Measurements from ENCODE around the gene NOXA1.

NOXA1 gene

DNA sequence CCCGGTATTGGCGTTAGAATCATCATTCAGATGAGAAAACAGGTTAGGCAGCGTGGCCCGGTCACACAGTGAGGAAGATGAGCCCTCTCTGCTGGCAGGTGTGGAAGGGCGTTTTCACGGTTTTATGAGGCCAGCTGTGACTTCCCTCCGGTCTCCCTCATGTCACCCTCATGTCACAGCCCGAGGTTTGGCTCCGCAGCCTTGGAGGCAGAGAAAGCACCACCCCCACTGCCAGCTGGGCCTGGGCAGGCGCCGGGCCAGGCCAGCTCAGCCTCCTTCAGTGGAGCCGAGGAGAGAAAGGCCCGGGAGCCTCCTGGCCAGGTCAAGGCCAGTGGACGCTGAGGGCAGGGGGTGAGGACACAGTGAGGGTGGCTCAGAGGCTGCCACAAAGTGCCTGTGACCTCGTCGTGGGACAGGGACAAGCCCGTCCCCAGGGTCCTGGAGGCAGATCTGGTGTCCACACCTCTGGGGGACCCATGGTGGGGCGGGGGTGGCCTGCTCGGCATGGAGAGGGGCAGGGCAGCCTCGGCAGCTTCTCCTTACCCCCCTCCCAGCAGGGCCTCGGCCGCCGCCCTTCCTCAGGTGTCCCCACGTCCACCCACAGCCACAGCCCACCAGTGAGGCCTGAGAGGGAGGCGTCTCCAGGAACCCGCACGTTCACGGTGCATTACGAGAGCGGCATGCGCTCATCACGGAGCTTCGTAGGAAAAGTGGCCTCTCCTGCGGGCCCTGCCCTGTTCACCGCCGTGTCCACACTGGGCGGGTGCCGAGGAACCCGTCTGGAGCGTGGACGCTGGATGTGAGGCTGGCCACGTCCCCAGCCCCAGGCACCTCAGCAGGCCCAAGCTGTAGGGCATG is 32.4 kb upstream of the NOXA1 start:
- no peak overlapping the region for H3K4me3 ChIP-seq (ENCODE audit: low read depth, low read length)
- TF ChIP-seq, protein P1, sequence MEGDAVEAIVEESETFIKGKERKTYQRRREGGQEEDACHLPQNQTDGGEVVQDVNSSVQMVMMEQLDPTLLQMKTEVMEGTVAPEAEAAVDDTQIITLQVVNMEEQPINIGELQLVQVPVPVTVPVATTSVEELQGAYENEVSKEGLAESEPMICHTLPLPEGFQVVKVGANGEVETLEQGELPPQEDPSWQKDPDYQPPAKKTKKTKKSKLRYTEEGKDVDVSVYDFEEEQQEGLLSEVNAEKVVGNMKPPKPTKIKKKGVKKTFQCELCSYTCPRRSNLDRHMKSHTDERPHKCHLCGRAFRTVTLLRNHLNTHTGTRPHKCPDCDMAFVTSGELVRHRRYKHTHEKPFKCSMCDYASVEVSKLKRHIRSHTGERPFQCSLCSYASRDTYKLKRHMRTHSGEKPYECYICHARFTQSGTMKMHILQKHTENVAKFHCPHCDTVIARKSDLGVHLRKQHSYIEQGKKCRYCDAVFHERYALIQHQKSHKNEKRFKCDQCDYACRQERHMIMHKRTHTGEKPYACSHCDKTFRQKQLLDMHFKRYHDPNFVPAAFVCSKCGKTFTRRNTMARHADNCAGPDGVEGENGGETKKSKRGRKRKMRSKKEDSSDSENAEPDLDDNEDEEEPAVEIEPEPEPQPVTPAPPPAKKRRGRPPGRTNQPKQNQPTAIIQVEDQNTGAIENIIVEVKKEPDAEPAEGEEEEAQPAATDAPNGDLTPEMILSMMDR (IDR thresholded peaks at IDR 0.05; ENCODE audit: low read depth, low read length) = no peak

DNA sequence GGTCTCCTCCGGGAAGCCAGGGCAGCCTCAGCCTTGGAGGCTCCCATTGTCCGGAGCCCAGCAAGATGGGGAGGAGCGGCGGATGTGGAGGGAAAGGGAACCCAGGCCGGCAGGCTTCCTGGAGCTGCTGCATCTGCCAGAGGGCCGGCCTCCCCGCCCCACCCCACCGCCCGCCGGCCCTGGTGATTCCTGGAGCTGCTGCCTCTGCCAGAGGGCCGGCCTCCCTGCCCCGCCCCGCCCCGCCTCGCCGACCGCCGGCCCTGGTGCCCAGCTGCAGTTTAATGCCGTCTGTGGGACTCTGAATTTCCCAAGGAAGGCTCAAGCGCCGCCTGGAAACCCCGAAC is 31.8 kb upstream of the NOXA1 start:
- TF ChIP-seq, protein P1 (IDR thresholded peaks at IDR 0.05; ENCODE audit: low read depth, low read length) = no peak
- no peak overlapping the region for H3K4me3 ChIP-seq (ENCODE audit: low read depth, low read length)

DNA sequence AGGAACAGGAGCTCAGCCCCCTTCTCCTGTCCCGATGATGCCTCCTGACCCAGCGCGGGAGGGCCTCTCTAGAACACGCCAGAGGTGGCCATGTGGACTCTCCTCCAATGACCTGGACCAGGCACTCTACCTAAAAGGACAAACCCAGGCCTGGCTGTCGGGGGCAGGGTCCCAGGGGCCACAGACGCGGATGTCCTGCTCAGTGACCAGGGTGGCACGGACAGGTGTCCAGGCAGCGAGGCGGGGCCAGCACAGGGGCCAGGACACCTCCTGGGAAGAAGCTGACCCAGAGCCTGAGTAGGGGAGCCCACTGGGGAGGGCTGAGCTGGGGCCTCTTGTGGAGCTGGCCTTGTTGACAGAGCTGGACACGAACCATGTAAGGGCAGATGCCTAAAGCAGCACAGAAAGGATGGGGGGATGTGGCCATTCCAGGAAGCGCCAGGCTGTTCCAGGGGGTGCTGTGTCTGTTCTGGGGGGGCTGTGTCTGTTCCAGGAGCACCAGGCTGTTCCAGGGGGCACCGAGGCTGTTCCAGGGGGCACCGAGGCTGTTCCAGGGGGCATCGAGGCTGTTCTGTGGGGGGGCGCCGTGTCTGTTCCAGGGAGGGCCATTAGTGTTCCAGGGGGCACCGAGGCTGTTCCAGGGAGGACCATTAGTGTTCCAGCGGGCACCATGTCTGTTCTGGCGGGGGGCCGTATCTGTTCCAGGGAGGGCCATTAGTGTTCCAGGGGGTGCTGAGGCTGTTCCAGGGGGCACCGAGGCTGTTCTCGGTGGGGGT is 30.8 kb upstream of the NOXA1 start:
- H3K4me3 ChIP-seq (ENCODE audit: low read depth, low read length) = no peak overlapping the region
- TF ChIP-seq, protein P1 (IDR thresholded peaks at IDR 0.05; ENCODE audit: low read depth, low read length) = no peak

DNA sequence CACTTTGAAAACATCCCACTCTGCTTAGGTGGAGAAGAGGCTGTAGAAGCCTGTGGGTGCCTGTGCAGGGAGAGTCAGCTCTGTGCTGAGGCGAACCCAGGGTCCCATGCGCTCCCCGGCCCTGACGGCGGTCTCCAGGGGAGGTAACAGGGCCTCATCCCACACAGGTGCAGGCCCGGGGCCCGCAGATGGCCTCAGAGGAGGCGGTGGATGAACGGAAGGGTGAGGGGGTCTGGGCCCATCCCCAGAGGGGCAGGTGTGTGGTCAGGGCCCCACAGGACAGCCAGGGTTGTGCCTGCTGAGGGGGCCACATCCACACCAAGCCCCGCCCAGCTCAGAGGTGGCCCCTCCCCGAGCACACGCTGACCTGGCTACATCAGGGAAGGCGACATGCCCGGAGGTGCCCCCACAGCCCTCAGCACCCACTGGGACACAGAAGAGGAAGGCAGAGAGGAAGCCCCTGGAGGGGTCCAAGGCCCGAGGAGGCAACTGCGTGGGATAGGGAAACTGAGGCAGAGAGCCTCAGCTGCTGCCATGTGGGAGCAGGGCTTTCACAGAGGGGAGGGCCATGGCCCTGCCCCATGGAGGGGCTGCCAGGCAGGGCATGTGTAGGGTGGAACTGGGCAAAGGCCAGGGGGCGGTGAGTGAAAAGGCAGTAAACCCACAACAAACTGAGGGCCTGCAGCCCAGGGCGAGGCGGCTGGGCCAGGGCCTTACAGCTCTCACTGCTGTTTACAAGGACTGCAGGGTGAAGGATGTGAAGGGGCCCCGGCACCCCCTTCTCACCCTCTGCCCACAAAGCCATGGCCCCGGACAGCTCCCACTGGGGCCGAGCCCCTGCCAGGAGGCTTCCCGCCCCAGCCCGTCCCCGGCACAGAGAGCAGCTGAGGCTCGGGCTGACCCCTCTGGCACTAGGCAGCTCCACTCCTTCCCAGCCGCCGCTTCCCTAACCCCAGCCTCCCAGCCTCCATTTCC is 29.7 kb upstream of the NOXA1 start:
- TF ChIP-seq, protein P1 (IDR thresholded peaks at IDR 0.05; ENCODE audit: low read depth, low read length) = no peak
- no peak overlapping the region for H3K4me3 ChIP-seq (ENCODE audit: low read depth, low read length)

DNA sequence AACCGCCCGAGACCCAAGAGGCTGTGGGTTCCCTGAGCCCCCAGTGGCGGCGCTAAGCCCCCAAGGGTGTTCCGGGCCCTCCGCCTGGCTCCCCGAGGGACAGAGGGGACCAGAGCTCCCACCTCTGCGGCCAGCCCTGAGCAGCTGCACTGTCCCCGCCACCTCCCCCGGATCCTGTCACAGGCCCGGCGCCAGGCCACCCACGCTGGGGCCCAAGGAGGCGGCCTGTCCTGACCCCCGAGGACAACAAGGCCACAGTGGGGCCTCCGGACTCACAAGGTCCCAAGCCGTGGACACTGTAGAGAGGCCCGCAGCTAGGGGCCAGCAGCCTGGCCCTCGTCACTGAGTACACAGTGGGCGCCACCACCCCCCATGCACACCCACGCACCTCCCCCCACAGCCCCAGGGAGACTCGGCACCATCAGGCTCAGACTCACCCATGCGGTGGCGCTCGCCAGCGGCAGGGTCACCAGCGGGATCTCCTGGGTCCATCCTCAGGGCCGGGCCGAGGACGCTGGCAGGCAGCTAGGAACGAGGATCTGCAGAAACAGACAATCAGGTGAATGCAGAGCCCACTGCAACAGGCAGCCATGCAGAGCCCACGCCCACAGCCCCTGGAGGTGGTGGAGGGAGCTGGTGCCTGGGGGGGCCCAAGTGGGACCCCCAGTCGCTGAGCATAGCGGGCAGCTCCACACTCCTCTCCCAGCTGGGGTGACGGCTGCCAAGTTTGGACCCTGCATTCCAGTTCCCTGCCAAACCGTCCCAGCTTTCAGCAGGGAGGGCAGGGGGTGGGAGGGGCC is 28.1 kb upstream of the NOXA1 start:
- TF ChIP-seq, protein P1 (IDR thresholded peaks at IDR 0.05; ENCODE audit: low read depth, low read length) = no peak
- no peak overlapping the region for H3K4me3 ChIP-seq (ENCODE audit: low read depth, low read length)

DNA sequence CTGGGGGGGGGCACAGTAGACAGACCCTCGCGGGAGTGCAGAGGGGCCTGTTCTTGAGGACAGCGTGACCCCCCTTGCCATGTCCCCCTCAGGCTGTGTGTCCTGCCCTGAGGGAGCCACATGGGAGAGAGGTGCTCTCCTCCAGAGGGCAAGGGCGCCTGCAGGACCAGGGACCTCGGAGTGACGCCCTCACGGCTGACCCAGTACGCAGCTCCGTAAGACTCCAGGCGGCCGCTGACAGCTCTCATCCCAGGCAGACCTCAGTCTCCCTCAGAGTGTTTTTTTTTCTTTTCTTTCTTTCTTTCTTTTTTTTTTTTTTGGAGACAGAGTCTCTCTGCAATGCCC is 27.6 kb upstream of the NOXA1 start:
- TF ChIP-seq, protein P1 (IDR thresholded peaks at IDR 0.05; ENCODE audit: low read depth, low read length) = no peak

More for the DNA sequence above, 27.6 kb upstream of the NOXA1 start:
- no peak overlapping the region for H3K4me3 ChIP-seq (ENCODE audit: low read depth, low read length)
